GM13976 (cell line): Measurements from ENCODE around the gene SLC32A1.

Experiments used
- DNase-seq: peaks from one replicate; pipeline ENCODE4 v3.0.0; 2012; ENCODE audit warnings: low spot score
- in situ Hi-C: fragments of 300-500 bp; cut with MboI; formaldehyde crosslinking; loops from one replicate; pipeline ENCODE4 v1.12.0; 2022; ENCODE audit warnings: low sequenced_read_pairs, mixed read lengths, inconsistent platforms; ENCODE audit not compliant: unreplicated experiment
- TF ChIP-seq, protein P1 (sequence below): IDR thresholded peaks from 2 replicates; pipeline ENCODE4 v1.5.1; 2012; ENCODE audit warnings: borderline replicate concordance, mild to moderate bottlenecking; ENCODE audit not compliant: insufficient read depth; ENCODE audit errors: extremely low read depth, missing control alignments, control extremely low read depth

SLC32A1 gene

DNA sequence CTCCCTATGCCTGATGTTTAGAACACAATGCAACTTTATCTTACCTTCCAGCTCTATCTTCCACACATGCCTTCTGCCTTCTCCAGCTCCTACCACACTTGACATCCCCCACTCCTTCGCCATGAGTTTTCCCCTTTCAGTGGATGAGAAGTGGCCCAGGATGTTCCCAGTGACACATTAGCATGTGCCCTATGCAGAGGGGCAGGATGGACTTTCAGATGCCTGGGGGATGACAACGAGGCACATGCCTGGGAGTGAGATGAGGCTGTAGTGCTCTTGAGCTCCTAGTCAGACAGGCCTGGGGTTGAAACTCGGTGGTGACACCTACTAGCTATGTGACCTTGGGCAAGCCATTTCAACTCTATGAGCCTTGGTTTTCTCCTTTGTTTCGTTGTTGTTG lies 20.1 kb upstream of the SLC32A1 start:
- no peak for DNase-seq
- in situ Hi-C loops, result no loop called here
- TF ChIP-seq, protein P1, sequence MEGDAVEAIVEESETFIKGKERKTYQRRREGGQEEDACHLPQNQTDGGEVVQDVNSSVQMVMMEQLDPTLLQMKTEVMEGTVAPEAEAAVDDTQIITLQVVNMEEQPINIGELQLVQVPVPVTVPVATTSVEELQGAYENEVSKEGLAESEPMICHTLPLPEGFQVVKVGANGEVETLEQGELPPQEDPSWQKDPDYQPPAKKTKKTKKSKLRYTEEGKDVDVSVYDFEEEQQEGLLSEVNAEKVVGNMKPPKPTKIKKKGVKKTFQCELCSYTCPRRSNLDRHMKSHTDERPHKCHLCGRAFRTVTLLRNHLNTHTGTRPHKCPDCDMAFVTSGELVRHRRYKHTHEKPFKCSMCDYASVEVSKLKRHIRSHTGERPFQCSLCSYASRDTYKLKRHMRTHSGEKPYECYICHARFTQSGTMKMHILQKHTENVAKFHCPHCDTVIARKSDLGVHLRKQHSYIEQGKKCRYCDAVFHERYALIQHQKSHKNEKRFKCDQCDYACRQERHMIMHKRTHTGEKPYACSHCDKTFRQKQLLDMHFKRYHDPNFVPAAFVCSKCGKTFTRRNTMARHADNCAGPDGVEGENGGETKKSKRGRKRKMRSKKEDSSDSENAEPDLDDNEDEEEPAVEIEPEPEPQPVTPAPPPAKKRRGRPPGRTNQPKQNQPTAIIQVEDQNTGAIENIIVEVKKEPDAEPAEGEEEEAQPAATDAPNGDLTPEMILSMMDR, result no peak

DNA sequence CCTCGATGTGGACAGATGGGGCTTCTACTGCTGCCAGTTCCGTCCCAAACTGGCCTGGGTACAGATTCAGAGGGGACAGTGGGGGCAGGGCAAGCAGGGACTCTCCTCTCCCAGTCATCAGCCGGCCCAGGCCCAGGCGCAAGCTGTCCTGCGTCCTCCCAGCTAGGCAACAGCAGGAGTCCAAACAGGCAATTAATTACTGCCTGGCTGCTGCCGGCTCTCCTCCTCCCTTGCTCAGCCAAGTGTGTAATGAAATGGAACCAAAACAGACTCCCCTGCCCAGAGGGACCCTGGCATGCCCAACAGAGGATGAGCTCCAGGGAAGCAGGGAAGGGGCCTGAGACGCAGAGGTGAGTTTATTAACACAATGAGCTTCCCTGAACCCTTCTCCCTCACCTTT lies 17.8 kb upstream of the SLC32A1 start:
- in situ Hi-C loops, result no loop called here
- TF ChIP-seq, protein P1, result no peak
- no peak for DNase-seq

DNA sequence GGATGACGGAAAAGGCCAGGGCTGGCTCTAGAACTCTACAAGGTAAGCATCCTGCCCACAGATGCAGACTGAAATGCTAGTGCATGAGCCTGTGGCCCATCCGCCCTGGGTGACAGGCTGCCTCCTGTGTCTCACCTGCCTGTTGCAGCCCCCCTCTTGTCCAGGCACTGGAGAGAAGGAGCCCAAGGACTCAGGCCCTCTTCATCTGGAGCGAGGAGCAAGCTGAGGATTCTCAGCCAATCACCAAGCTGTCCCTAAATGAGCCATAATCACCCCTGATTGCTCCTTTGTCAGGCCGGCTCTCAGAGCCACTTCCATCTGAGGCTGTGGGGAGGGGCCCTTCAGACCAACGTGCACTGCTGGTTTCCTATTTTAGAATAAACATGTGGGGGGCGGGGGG lies 10.0 kb upstream of the SLC32A1 start:
- in situ Hi-C loops, result no loop called here
- TF ChIP-seq, protein P1, result no peak

DNA sequence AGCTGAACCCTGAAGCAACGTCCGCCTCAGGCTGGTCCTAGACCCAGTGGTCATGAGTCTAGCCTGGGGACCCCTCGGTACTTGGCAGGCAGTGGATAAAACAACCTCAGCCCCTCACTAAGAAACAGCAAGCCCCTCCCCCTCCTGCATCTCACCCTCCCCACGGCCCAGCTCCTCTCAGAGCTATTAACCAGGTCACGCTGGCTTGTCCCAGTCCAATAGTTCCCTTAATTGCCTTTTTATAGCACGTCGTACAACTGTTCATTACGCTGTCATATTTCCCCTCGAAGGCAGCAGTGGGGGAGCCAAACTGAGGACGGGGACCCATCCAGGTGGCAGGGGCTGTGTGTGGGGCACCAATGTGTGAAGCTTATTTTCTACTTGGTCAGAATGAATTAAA lies 8.6 kb upstream of the SLC32A1 start:
- TF ChIP-seq, protein P1, result no peak
- in situ Hi-C loops, result no loop called here
- DNase-seq, result no peak

More for the DNA sequence above, 10.0 kb upstream of the SLC32A1 start:
- no peak for DNase-seq

- no peak for DNase-seq
- in situ Hi-C loops, result no loop called here
- TF ChIP-seq, protein P1, result no peak
These were observed 1.6 kb upstream of the SLC32A1 start for GRCh38 chr20:38722683-38723016.

DNA sequence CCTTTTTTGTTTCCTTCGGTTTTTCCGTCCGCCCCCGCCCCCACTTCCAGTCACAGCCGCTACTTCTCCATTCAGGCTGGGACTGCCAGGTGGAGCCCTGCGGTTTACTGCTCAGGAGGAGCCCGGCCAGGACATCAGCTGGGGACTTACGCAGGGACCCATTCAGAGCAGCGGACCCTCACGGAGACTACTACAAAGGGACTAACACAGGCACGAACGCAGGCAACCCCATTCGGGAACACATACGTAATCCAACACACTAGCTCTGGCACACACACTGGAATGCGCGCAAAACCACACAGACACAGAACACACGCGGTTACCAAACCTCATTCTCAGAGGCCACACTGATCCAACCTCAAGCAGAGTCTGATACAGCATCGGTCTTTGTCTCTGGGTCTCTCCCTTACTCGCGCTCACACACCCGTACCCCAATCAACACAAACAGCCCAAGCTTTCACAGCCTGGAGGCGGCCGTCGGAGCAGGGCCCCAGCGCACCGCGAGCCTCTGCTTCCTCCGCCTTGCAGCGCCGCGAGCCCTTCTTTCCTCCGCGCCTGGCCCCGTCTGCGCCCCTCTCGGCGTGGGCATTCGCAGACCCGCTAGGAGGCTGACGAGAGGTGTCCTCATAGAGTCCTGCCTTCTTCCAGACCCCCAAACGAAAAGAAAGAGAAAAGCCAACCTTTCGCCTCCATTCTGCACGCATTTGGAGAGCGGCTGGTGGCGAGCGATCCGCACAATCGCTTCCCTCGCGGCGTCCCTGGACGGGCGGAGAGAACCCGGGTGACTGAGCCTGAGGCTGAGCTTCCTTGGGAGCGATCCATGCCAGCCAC lies 1.1 kb upstream of the SLC32A1 start:
- TF ChIP-seq, protein P1, result no peak
- in situ Hi-C loops, result no loop called here
- DNase-seq, result peak; percentile 41

DNA sequence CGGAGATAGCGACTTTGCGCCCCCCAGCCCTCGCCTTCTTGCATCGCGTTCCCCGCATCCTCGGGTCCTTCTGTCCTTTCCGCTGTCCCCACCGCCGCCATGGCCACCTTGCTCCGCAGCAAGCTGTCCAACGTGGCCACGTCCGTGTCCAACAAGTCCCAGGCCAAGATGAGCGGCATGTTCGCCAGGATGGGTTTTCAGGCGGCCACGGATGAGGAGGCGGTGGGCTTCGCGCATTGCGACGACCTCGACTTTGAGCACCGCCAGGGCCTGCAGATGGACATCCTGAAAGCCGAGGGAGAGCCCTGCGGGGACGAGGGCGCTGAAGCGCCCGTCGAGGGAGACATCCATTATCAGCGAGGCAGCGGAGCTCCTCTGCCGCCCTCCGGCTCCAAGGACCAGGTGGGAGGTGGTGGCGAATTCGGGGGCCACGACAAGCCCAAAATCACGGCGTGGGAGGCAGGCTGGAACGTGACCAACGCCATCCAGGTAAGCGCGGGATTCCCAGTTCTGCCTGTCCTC lies 401 bp downstream of the SLC32A1 start:
- TF ChIP-seq, protein P1, result no peak
- in situ Hi-C loops, result no loop called here
- DNase-seq, result peak; percentile 38
